ENCODE results near the gene TAAR9. TPM values are rescaled to one million over a fixed set of nuclear protein-coding genes. Genes with fewer than 3 reads are reported as not detected.

The TAAR9 gene
- total and polyA plus RNA-seq, 2 experiments from 2014 or later = not detected

DNA sequence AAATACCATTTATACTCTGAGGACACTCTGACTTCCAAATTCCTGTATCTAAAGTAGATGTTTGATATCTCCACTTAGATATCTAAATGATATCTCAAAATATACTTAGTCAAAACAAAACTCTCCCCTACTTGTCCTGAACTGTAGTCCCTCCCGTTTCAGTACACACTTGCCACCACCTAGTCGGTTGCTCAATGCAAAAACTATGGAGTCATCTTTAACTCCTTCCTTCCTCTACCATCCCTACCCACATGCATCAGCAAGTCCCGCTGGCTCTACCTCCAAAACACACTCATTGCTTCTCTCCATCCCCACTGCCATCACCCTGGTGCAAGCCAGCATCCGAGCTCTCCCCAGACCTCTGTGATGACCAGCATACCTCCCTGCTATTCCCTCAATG is 38.3 kb upstream of the TAAR9 start:
- Histone ChIP-seq H3K36me3 (peaks cover 11% of the 10 kb centered on the region), H3K27me3 (no peaks in the 10 kb centered on the region), H3K4me3 (no peak overlapping the region), H3K27ac (no peak overlapping the region), H3K9me3 (ENCODE audit: low read depth) (no peaks in the 10 kb centered on the region), H3K4me1 (ENCODE audit: low read depth) (no peaks in the 10 kb centered on the region)
- no peak for DNase-seq (ENCODE audit: low read depth in 1 of 2, low spot score in 1 of 2)
- TF ChIP-seq, protein P1, sequence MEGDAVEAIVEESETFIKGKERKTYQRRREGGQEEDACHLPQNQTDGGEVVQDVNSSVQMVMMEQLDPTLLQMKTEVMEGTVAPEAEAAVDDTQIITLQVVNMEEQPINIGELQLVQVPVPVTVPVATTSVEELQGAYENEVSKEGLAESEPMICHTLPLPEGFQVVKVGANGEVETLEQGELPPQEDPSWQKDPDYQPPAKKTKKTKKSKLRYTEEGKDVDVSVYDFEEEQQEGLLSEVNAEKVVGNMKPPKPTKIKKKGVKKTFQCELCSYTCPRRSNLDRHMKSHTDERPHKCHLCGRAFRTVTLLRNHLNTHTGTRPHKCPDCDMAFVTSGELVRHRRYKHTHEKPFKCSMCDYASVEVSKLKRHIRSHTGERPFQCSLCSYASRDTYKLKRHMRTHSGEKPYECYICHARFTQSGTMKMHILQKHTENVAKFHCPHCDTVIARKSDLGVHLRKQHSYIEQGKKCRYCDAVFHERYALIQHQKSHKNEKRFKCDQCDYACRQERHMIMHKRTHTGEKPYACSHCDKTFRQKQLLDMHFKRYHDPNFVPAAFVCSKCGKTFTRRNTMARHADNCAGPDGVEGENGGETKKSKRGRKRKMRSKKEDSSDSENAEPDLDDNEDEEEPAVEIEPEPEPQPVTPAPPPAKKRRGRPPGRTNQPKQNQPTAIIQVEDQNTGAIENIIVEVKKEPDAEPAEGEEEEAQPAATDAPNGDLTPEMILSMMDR (IDR thresholded peaks at IDR 0.05; ENCODE audit: low read depth, low read length) = no peak

DNA sequence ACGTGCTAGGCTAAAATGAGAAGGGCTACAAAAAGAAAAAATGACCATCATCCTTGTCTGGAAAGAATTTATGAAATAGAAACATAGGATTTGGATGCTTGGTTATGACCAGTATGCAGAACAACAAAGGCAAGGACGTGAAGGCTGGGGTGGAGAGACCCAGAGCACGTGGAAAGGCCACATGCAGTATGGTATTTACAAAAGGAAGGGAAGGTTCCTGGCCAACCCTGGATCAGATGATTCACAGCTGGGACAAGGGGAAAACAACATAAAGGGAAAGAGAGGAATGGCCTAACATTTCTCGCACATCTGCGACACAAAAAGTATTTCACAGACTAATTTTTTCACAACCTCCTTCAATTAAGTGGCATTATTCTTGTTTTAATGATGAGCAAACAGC is 33.3 kb upstream of the TAAR9 start:
- DNase-seq (ENCODE audit: low read depth in 1 of 2, low spot score in 1 of 2) = no peak
- no peaks in the 10 kb centered on the region for H3K4me1 ChIP-seq (ENCODE audit: low read depth)
- H3K27ac ChIP-seq = no peak overlapping the region
- H3K9me3 ChIP-seq (ENCODE audit: low read depth) = no peaks in the 10 kb centered on the region
- no peaks in the 10 kb centered on the region for H3K27me3 ChIP-seq
- peaks cover 3% of the 10 kb centered on the region for H3K36me3 ChIP-seq
- no peak overlapping the region for H3K4me3 ChIP-seq
- TF ChIP-seq, protein P1 (IDR thresholded peaks at IDR 0.05; ENCODE audit: low read depth, low read length) = no peak

DNA sequence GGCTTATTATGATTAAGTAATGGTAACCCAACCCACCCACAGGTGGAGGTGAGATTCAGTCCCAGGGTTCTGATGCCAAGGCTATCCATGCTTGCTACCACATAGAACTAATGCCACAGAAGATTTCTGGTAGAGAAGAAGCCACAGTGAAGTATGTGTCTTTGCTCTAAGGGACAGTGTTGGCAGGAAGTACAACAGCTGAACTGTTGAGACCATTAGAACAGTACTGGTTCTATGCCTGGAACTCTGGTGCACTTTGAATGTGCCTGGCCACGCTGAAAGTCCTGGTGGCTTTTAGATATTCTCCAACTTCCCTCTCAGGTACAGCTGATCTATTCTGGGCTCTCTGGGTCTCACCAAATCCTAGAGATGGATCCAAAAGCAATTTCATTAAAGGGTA is 32.9 kb upstream of the TAAR9 start:
- H3K9me3 ChIP-seq (ENCODE audit: low read depth) = no peaks in the 10 kb centered on the region
- peaks cover 3% of the 10 kb centered on the region for H3K36me3 ChIP-seq
- no peak for DNase-seq (ENCODE audit: low read depth in 1 of 2, low spot score in 1 of 2)
- H3K27me3 ChIP-seq = no peaks in the 10 kb centered on the region
- TF ChIP-seq, protein P1 (IDR thresholded peaks at IDR 0.05; ENCODE audit: low read depth, low read length) = no peak
- H3K27ac ChIP-seq = no peak overlapping the region
- H3K4me3 ChIP-seq = no peak overlapping the region
- no peaks in the 10 kb centered on the region for H3K4me1 ChIP-seq (ENCODE audit: low read depth)

DNA sequence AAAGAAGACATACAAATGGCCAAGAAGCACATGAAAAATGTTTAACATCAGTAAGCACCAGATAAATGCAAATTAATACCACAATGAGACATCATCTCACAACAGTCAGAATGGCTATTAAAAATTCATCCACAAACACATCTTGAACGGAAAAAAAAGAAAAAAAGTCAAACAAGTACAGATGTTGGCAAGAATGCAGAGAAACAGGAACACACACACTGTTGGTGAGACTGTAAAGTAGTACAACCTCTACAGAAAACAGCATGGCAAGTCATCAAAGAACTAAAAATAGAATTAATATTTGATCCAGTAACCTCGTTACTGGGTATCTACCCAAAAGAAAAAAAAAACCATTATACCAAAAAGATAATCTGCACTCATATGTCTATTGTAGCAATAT is 31.6 kb upstream of the TAAR9 start:
- Histone ChIP-seq H3K4me1 (ENCODE audit: low read depth) (no peaks in the 10 kb centered on the region), H3K27me3 (no peaks in the 10 kb centered on the region), H3K9me3 (ENCODE audit: low read depth) (no peaks in the 10 kb centered on the region), H3K4me3 (no peak overlapping the region), H3K36me3 (peaks cover under 1% of the 10 kb centered on the region), H3K27ac (no peak overlapping the region)
- TF ChIP-seq, protein P1 (IDR thresholded peaks at IDR 0.05; ENCODE audit: low read depth, low read length) = no peak
- no peak for DNase-seq (ENCODE audit: low read depth in 1 of 2, low spot score in 1 of 2)

DNA sequence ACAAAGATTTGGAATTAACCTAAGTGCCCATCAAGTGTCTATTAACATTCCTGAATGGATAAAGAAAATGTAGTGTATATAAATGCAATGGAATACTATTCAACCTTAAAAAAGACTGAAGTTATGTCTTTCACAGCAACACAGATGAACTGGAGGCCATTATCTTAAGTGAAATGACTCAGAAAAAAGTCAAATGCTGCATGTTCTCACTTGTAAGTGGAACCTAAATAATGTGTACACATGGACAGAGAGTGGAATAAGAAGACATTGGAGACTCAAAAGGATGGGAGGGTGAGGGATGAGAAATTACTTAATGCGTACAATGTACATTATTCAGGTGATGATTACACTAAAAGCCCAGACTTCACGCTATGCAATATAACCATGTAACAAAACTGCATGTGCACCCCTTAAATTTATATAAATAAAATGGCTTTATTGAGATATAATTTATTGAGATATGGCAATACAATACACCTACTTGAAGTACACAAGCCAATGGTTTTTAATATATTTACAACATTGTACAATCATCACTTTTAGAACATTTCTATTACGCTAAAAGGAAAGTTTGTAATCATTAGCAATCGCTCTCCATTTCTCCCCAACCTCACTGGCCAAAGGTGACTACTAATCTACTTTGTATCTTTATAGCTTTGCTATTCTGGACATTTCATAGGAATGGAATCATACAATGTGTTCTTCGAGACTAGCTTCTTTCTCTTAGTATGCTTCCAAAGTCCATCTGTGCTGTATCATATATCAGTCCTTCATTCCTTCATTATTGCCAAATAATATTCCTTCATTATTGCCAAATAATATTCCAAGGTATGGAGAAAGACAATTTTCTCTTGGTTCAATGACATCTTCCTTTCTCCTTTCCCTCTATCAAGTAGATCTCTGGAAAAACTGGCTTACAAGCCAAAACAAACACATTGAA is 30.9 kb upstream of the TAAR9 start:
- H3K9me3 ChIP-seq (ENCODE audit: low read depth) = no peaks in the 10 kb centered on the region
- H3K27ac ChIP-seq = no peak overlapping the region
- peaks cover 5% of the 10 kb centered on the region for H3K4me1 ChIP-seq (ENCODE audit: low read depth)
- H3K4me3 ChIP-seq = no peak overlapping the region
- DNase-seq (ENCODE audit: low read depth in 1 of 2, low spot score in 1 of 2) = no peak
- no peaks in the 10 kb centered on the region for H3K27me3 ChIP-seq
- H3K36me3 ChIP-seq = no peaks in the 10 kb centered on the region
- TF ChIP-seq, protein P1 (IDR thresholded peaks at IDR 0.05; ENCODE audit: low read depth, low read length) = no peak

Data from cardiac muscle cell (in vitro differentiated cells and primary cell).